Activated CD4-positive, alpha-beta memory T cell treated with anti-CD3 and anti-CD28 coated beads for 36 hours (primary cell): Measurements from ENCODE around the gene ORC4. TPM values are rescaled to one million over a fixed set of nuclear protein-coding genes. Genes with fewer than 3 reads are reported as not detected.

Experiments
- CTCF ChIA-PET: fragments of 350-600 bp; sonication (Branson Sonifier 250); formaldehyde crosslinking; loops from one replicate; lab custom pipeline; 2021; ENCODE audit warnings: antibody characterized with exemption, inconsistent platforms; lab: Charles Lee
- POLR2A ChIA-PET: fragments of 350-600 bp; sonication (Branson Sonifier 250); formaldehyde crosslinking; loops from one replicate; lab custom pipeline; 2021; ENCODE audit warnings: antibody characterized with exemption; lab: Charles Lee
- DNase-seq: peaks from one replicate; pipeline ENCODE4 v3.0.0-alpha.2; 2020
- H3K27ac Mint-ChIP-seq: one replicate; pipeline ENCODE4 v1.8.0; 2021; ENCODE audit warnings: mixed read lengths
- H3K27me3 Mint-ChIP-seq: one replicate; pipeline ENCODE4 v1.8.0; 2021; ENCODE audit warnings: mixed read lengths
- H3K36me3 Mint-ChIP-seq: one replicate; pipeline ENCODE4 v1.8.0; 2021; ENCODE audit warnings: mixed read lengths
- H3K4me1 Mint-ChIP-seq: one replicate; pipeline ENCODE4 v1.8.0; 2021; ENCODE audit warnings: low read depth, mixed read lengths
- H3K4me3 Mint-ChIP-seq: one replicate; pipeline ENCODE4 v1.8.0; 2021; ENCODE audit warnings: mild to moderate bottlenecking, mixed read lengths
- H3K9me3 Mint-ChIP-seq: one replicate; pipeline ENCODE4 v1.8.0; 2021; ENCODE audit warnings: mixed read lengths
- intact Hi-C: fragments of 100-400 bp; cut with micrococcal nuclease; formaldehyde crosslinking; loops from one replicate; pipeline ENCODE4 v1.15.1; 2023
- total RNA-seq, 2 experiments: library from RNA; stranded (reverse); gene quantifications; one replicate each; pipeline ENCODE4 v1.2.3, GENCODE V29; 2021

The ORC4 gene
- total RNA-seq, 2 experiments from 2014 or later: 34.1 to 34.9 TPM

GRCh38 chr2:147882631-147883030, 137.9 kb downstream of the ORC4 start:
- H3K4me1 Mint-ChIP-seq: peaks cover 42% of the 10 kb centered on the region
- intact Hi-C loops: no loop called here
- no peak overlapping the region for H3K27ac Mint-ChIP-seq
- POLR2A ChIA-PET: no interaction called here
- no peak for DNase-seq
- no peak overlapping the region for H3K4me3 Mint-ChIP-seq
- H3K27me3 Mint-ChIP-seq: no peaks in the 10 kb centered on the region
- CTCF ChIA-PET: no interaction called here
- no peaks in the 10 kb centered on the region for H3K9me3 Mint-ChIP-seq
- no peaks in the 10 kb centered on the region for H3K36me3 Mint-ChIP-seq

Other genes starting within 250 kb of the ORC4 start
- 1 to 10 TPM; 2.9 to 3.5 TPM for gene ACVR2A, start 175.7 kb downstream of the ORC4 start, total RNA-seq
- 10 to 100 TPM; 17.6 to 19.1 TPM for gene MBD5, start 354 bp upstream of the ORC4 start, total RNA-seq